ENCODE data around the gene SLC9A9. TPM values are rescaled to one million over a fixed set of nuclear protein-coding genes. Genes with fewer than 3 reads are reported as not detected.

Gene SLC9A9
- total RNA-seq, 4 donors from 2014 or later, result 2.1 to 40.4 (median 7.2) TPM

- H3K36me3 ChIP-seq, result no peaks in the 10 kb centered on the region
- no peaks in the 10 kb centered on the region for H3K27me3 ChIP-seq
- DNase-seq, result no peak
- H3K4me3 ChIP-seq, result no peak overlapping the region
- H3K4me1 ChIP-seq, result no peaks in the 10 kb centered on the region
- H3K9me3 ChIP-seq, result no peaks in the 10 kb centered on the region
- no peak for TF ChIP-seq CTCF (IDR thresholded peaks at IDR 0.05)
- no peak for TF ChIP-seq POLR2A (IDR thresholded peaks at IDR 0.05)
- H3K27ac ChIP-seq, result no peak overlapping the region
Measured at GRCh38 chr3:143339451-143339850, 508.8 kb downstream of the SLC9A9 start.

GRCh38 chr3:143337387-143337786 lies 510.9 kb downstream of the SLC9A9 start:
- Histone ChIP-seq H3K9me3 (no peaks in the 10 kb centered on the region), H3K4me1 (no peaks in the 10 kb centered on the region), H3K27me3 (no peaks in the 10 kb centered on the region), H3K36me3 (no peaks in the 10 kb centered on the region), H3K4me3 (no peak overlapping the region), H3K27ac (no peak overlapping the region)
- TF ChIP-seq CTCF (IDR thresholded peaks at IDR 0.05) (no peak), POLR2A (IDR thresholded peaks at IDR 0.05) (no peak)
- no peak for DNase-seq

- Histone ChIP-seq H3K27me3 (no peaks in the 10 kb centered on the region), H3K4me1 (no peaks in the 10 kb centered on the region), H3K27ac (no peak overlapping the region), H3K36me3 (no peaks in the 10 kb centered on the region), H3K9me3 (no peaks in the 10 kb centered on the region), H3K4me3 (no peak overlapping the region)
- no peak for DNase-seq
- TF ChIP-seq POLR2A (IDR thresholded peaks at IDR 0.05) (no peak), CTCF (IDR thresholded peaks at IDR 0.05) (no peak)
Measured at GRCh38 chr3:143334231-143334630, 514.0 kb downstream of the SLC9A9 start.

- Histone ChIP-seq H3K27ac (no peak overlapping the region), H3K4me1 (no peaks in the 10 kb centered on the region), H3K4me3 (no peak overlapping the region), H3K9me3 (no peaks in the 10 kb centered on the region), H3K27me3 (no peaks in the 10 kb centered on the region), H3K36me3 (no peaks in the 10 kb centered on the region)
- no peak for DNase-seq
- TF ChIP-seq POLR2A (IDR thresholded peaks at IDR 0.05), result no peak
- no peak for TF ChIP-seq CTCF (IDR thresholded peaks at IDR 0.05)
Measured at GRCh38 chr3:143333367-143333766, 514.9 kb downstream of the SLC9A9 start.

- Histone ChIP-seq H3K4me1 (no peaks in the 10 kb centered on the region), H3K36me3 (no peaks in the 10 kb centered on the region), H3K27me3 (no peaks in the 10 kb centered on the region), H3K9me3 (no peaks in the 10 kb centered on the region), H3K27ac (no peak overlapping the region), H3K4me3 (no peak overlapping the region)
- no peak for TF ChIP-seq CTCF (IDR thresholded peaks at IDR 0.05)
- DNase-seq, result no peak
Measured at GRCh38 chr3:143332026-143332425, 516.2 kb downstream of the SLC9A9 start.

- Histone ChIP-seq H3K36me3 (no peaks in the 10 kb centered on the region), H3K4me3 (no peak overlapping the region), H3K27ac (no peak overlapping the region), H3K9me3 (no peaks in the 10 kb centered on the region), H3K27me3 (no peaks in the 10 kb centered on the region), H3K4me1 (no peaks in the 10 kb centered on the region)
- no peak for TF ChIP-seq CTCF (IDR thresholded peaks at IDR 0.05)
- TF ChIP-seq POLR2A (IDR thresholded peaks at IDR 0.05), result no peak
- DNase-seq, result no peak
Measured at GRCh38 chr3:143331350-143331749, 516.9 kb downstream of the SLC9A9 start.
